ENCODE measurements around the gene SERTAD3.

DNA sequence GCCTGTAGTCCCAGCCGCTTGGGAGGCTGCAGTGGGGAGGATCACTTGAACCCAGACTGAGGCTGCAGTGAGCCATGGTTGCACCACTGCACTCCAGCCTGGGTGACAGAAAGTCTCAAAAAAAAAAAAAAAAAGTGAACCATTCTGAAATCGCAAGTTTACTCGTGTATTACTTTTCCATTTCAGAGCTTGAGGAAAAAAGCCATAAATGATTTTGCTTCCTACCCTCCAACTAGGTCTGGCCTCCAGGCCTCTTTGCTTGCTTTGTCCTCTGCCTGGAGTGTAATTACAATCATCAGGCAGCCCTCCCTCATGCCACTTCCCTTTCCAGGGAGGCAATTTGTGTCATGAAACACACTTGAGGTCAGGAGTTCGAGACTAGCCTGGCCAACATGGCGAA, 12.9 kb upstream of the SERTAD3 start:
- TF ChIP-seq ZNF274 (IDR thresholded peaks at IDR 0.05; ENCODE audit: insufficient read depth, insufficient read length) = no peak
- TF ChIP-seq POLR2A (IDR thresholded peaks at IDR 0.05; ENCODE audit: low read depth, low read length) = no peak
- TF ChIP-seq HDAC2 (IDR thresholded peaks at IDR 0.05) = no peak
- no peak for TF ChIP-seq SIN3A (IDR thresholded peaks at IDR 0.05; ENCODE audit: low read depth, low read length)
- TF ChIP-seq, protein P1, sequence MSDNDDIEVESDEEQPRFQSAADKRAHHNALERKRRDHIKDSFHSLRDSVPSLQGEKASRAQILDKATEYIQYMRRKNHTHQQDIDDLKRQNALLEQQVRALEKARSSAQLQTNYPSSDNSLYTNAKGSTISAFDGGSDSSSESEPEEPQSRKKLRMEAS (IDR thresholded peaks at IDR 0.05; ENCODE audit: low read depth, low read length) = no peak
- no peak for TF ChIP-seq KAT2A (conservative IDR thresholded peaks at IDR 0.05; ENCODE audit: control insufficient read depth, low read depth, low read length)
- TF ChIP-seq, protein P2, sequence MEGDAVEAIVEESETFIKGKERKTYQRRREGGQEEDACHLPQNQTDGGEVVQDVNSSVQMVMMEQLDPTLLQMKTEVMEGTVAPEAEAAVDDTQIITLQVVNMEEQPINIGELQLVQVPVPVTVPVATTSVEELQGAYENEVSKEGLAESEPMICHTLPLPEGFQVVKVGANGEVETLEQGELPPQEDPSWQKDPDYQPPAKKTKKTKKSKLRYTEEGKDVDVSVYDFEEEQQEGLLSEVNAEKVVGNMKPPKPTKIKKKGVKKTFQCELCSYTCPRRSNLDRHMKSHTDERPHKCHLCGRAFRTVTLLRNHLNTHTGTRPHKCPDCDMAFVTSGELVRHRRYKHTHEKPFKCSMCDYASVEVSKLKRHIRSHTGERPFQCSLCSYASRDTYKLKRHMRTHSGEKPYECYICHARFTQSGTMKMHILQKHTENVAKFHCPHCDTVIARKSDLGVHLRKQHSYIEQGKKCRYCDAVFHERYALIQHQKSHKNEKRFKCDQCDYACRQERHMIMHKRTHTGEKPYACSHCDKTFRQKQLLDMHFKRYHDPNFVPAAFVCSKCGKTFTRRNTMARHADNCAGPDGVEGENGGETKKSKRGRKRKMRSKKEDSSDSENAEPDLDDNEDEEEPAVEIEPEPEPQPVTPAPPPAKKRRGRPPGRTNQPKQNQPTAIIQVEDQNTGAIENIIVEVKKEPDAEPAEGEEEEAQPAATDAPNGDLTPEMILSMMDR (IDR thresholded peaks at IDR 0.05 in 2 of 3, conservative IDR thresholded peaks at IDR 0.05 in 1 of 3; ENCODE audit: control insufficient read depth in 2 of 3, extremely low read depth in 1 of 3, insufficient read depth in 1 of 3, low read depth in 3 of 3, low read length in 3 of 3) = no peak
- no peak for TF ChIP-seq TARDBP (IDR thresholded peaks at IDR 0.05; ENCODE audit: borderline replicate concordance)
- TF ChIP-seq SP1 (IDR thresholded peaks at IDR 0.05; ENCODE audit: low read depth, low read length) = no peak
- TF ChIP-seq EZH2 (IDR thresholded peaks at IDR 0.05; ENCODE audit: borderline replicate concordance, control insufficient read depth, low read depth, low read length) = no peak
- no peak for TF ChIP-seq TBL1XR1 (IDR thresholded peaks at IDR 0.05; ENCODE audit: low read depth, low read length)
- TF ChIP-seq BHLHE40 (IDR thresholded peaks at IDR 0.05; ENCODE audit: borderline replicate concordance in 1 of 2, low read depth in 2 of 2, low read length in 1 of 2) = no peak
- no peak for TF ChIP-seq PAX5 (IDR thresholded peaks at IDR 0.05; ENCODE audit: borderline replicate concordance, low read depth, low read length)

Measured in GM12878 (cell line).